Stimulated activated CD8-positive, alpha-beta memory T cell treated with anti-CD3 and anti-CD28 coated beads, Interleukin-7, amount 100 ng/mL, for 24 hours (primary cell): ENCODE results near the gene RPS27L.
"Not testable (repeated sequence)": the region's sequence is repeated elsewhere in the genome, so short reads cannot be mapped to it uniquely, and the experiment has no call there.

Experiments
- DNase-seq: peaks from one replicate; pipeline ENCODE4 v3.0.0-alpha.2; 2020; ENCODE audit warnings: low read depth

The RPS27L gene

GRCh38 chr15:63098901-63099300 lies 58.4 kb downstream of the RPS27L start:
- DNase-seq = not testable (repeated sequence)
